ENCODE measurements around the gene ADAT2. TPM values are rescaled to one million over a fixed set of nuclear protein-coding genes. Genes with fewer than 3 reads are reported as not detected.
A peak's percentile ranks its signal among the peaks of the same experiment; 100 is the strongest.

The ADAT2 gene
- polyA plus RNA-seq, 1 donor, result 32.2 TPM

DNA sequence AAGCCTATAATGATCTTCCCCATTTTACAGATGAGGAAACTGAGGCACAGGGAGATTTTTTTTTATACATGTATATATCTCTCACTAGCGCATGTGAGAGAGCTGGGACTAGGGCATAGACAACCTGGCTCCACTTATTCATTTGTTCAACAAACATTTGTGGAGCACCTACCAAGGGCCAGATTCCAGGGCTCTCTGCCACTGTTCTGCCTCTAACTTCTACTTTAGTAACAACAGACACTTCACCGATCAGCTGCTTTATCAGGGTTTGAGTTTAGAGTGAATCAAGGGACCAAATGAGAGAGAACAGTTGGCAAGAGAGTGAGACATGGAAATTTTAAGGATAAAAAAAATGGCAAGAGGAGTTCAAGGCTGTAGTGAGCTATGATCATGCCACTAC lies 7.4 kb downstream of the ADAT2 start:
- no peak overlapping the region for H3K4me3 ChIP-seq (ENCODE audit: low read length)
- no peaks in the 10 kb centered on the region for H3K9me3 ChIP-seq (ENCODE audit: control insufficient read depth, low read depth, low read length)
- H3K36me3 ChIP-seq (ENCODE audit: control insufficient read depth, insufficient read depth, low read length), result peaks cover 8% of the 10 kb centered on the region
- H3K27me3 ChIP-seq (ENCODE audit: control insufficient read depth, insufficient read depth, low read length), result no peaks in the 10 kb centered on the region
- H3K4me1 ChIP-seq (ENCODE audit: control insufficient read depth, insufficient read depth, low read length), result no peaks in the 10 kb centered on the region
- H3K27ac ChIP-seq (ENCODE audit: low read length), result no peak overlapping the region
- DNase-seq, result no peak
- no CpG with 5 or more reads among the region's 2 CpGs for WGBS (ENCODE audit: insufficient coverage, low lambda C conversion rate)

GRCh38 chr6:143441680-143442545 lies 8.6 kb downstream of the ADAT2 start:
- Histone ChIP-seq H3K4me3 (ENCODE audit: low read length) (no peak overlapping the region), H3K4me1 (ENCODE audit: control insufficient read depth, insufficient read depth, low read length) (no peaks in the 10 kb centered on the region), H3K36me3 (ENCODE audit: control insufficient read depth, insufficient read depth, low read length) (peaks cover 8% of the 10 kb centered on the region), H3K27me3 (ENCODE audit: control insufficient read depth, insufficient read depth, low read length) (no peaks in the 10 kb centered on the region), H3K27ac (ENCODE audit: low read length) (no peak overlapping the region), H3K9me3 (ENCODE audit: control insufficient read depth, low read depth, low read length) (no peaks in the 10 kb centered on the region)
- DNase-seq, result no peak
- WGBS (ENCODE audit: insufficient coverage, low lambda C conversion rate), result 100% methylated on average over 2 of the region's 8 CpGs

DNA sequence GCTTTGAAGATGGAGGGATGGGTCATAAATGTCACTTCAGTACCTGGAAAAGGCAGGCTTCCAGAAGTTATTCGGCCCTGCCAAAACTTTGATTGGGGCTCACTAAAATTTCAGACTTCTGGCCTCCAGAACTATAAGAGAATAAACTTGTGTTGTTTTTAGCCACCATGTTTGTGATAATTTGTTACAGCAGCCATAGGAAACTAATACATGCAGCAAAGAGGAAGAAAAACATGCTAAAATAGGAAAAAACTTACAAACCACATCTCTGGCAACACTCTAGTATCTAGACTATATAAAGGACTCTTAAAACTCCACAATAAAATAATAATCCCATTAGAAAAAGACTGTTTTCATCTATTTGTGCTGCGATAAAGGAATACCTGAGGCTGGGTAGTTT lies 9.5 kb downstream of the ADAT2 start:
- 100% methylated on average over 1 of the region's 2 CpGs for WGBS (ENCODE audit: insufficient coverage, low lambda C conversion rate)
- no peak for DNase-seq
- Histone ChIP-seq H3K9me3 (ENCODE audit: control insufficient read depth, low read depth, low read length) (no peaks in the 10 kb centered on the region), H3K36me3 (ENCODE audit: control insufficient read depth, insufficient read depth, low read length) (peaks cover 14% of the 10 kb centered on the region), H3K27ac (ENCODE audit: low read length) (no peak overlapping the region), H3K4me1 (ENCODE audit: control insufficient read depth, insufficient read depth, low read length) (no peaks in the 10 kb centered on the region), H3K27me3 (ENCODE audit: control insufficient read depth, insufficient read depth, low read length) (no peaks in the 10 kb centered on the region), H3K4me3 (ENCODE audit: low read length) (no peak overlapping the region)

DNA sequence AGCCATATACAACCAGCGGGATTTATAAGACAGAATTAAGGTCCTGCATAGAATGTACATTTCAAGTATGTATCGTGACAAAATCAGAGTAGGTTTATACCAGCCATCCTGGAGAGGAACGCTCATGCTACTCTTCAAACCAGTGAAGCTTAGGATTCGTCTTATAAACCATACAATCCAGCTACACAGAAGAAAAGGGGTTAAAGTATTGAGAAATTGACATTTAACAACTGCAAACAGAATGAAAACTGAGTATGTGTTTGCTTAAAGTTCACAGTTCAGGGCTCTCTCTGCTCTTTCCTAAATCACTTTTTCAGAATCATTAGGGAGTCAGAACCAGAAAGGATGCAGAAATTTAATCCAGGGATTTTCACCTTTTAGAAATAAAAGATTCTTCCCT lies 17.9 kb downstream of the ADAT2 start:
- H3K27ac ChIP-seq (ENCODE audit: low read length), result no peak overlapping the region

GRCh38 chr6:143431226-143431625 lies 19.3 kb downstream of the ADAT2 start:
- peaks cover 3% of the 10 kb centered on the region for H3K36me3 ChIP-seq (ENCODE audit: control insufficient read depth, insufficient read depth, low read length)
- no peaks in the 10 kb centered on the region for H3K9me3 ChIP-seq (ENCODE audit: control insufficient read depth, low read depth, low read length)
- no peak overlapping the region for H3K4me3 ChIP-seq (ENCODE audit: low read length)
- no peaks in the 10 kb centered on the region for H3K4me1 ChIP-seq (ENCODE audit: control insufficient read depth, insufficient read depth, low read length)
- no CpG with 5 or more reads among the region's 1 CpG for WGBS (ENCODE audit: insufficient coverage, low lambda C conversion rate)
- no peak overlapping the region for H3K27ac ChIP-seq (ENCODE audit: low read length)
- H3K27me3 ChIP-seq (ENCODE audit: control insufficient read depth, insufficient read depth, low read length), result no peaks in the 10 kb centered on the region
- DNase-seq, result no peak

More for the DNA sequence above, 17.9 kb downstream of the ADAT2 start:
- H3K27me3 ChIP-seq (ENCODE audit: control insufficient read depth, insufficient read depth, low read length), result no peaks in the 10 kb centered on the region
- no peaks in the 10 kb centered on the region for H3K4me1 ChIP-seq (ENCODE audit: control insufficient read depth, insufficient read depth, low read length)
- H3K4me3 ChIP-seq (ENCODE audit: low read length), result no peak overlapping the region
- DNase-seq, result no peak
- peaks cover 7% of the 10 kb centered on the region for H3K36me3 ChIP-seq (ENCODE audit: control insufficient read depth, insufficient read depth, low read length)
- no peaks in the 10 kb centered on the region for H3K9me3 ChIP-seq (ENCODE audit: control insufficient read depth, low read depth, low read length)
- WGBS (ENCODE audit: insufficient coverage, low lambda C conversion rate), result no CpG with 5 or more reads among the region's 4 CpGs

DNA sequence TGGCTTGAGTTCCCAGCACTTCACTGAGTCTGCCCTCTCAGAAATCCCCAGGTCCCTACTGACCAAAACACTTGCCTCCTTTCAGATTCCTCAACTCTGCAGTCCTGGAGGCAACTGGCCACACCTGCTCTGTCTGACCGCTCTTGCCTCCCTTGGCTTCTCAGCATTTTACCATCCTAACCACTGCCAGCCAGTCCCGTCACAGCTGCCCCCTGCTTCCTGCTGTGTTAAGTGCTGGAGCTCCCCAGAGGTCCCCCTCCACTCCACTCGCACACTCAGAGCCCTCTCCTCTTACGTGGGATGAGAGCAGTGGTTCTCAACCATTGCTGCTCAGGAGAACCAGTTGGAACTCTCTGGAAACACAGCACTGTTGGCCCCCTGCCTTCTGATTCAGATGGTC lies 20.5 kb downstream of the ADAT2 start:
- H3K4me3 ChIP-seq (ENCODE audit: low read length), result no peak overlapping the region
- H3K9me3 ChIP-seq (ENCODE audit: control insufficient read depth, low read depth, low read length), result no peaks in the 10 kb centered on the region
- no peaks in the 10 kb centered on the region for H3K4me1 ChIP-seq (ENCODE audit: control insufficient read depth, insufficient read depth, low read length)
- H3K36me3 ChIP-seq (ENCODE audit: control insufficient read depth, insufficient read depth, low read length), result no peaks in the 10 kb centered on the region
- no peak overlapping the region for H3K27ac ChIP-seq (ENCODE audit: low read length)
- WGBS (ENCODE audit: insufficient coverage, low lambda C conversion rate), result no CpG with 5 or more reads among the region's 4 CpGs
- DNase-seq, result no peak
- H3K27me3 ChIP-seq (ENCODE audit: control insufficient read depth, insufficient read depth, low read length), result no peaks in the 10 kb centered on the region

DNA sequence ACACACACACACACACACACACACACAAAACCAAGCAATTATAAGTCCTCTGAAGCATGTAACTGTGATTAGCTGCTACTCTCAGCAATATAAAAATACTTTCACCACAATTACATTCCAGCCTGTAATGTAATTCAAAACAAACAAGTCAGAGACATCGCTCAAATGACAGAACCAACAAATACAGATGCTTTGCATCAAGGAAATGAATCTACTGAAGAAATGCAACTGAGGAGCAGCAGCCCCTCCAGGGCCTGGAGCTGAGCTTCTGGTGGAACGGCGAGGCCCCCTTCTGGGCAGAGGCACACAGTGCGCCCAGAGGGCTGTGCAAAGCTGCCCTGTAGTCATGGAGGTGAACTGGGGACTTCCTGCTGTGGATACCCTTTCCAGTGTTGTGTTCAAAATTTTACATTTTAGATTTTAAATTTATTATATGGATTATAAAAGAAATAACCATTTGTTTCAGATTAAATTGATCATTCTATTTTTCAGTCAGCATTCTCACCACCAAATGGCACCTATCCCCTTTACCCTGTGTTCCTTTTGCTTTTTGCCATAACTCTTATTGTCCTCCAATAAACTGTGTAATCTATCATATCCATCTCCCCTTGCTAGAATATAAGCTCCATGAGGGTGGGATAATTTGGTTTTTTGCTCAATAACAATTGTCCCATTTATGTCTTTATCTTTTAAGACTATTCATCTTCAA lies 23.2 kb downstream of the ADAT2 start:
- H3K27me3 ChIP-seq (ENCODE audit: control insufficient read depth, insufficient read depth, low read length), result no peaks in the 10 kb centered on the region
- H3K36me3 ChIP-seq (ENCODE audit: control insufficient read depth, insufficient read depth, low read length), result no peaks in the 10 kb centered on the region
- no peaks in the 10 kb centered on the region for H3K9me3 ChIP-seq (ENCODE audit: control insufficient read depth, low read depth, low read length)
- WGBS (ENCODE audit: insufficient coverage, low lambda C conversion rate), result no CpG with 5 or more reads among the region's 4 CpGs
- peak; percentile 65 to 70 for DNase-seq
- no peak overlapping the region for H3K4me3 ChIP-seq (ENCODE audit: low read length)
- H3K27ac ChIP-seq (ENCODE audit: low read length), result no peak overlapping the region
- no peaks in the 10 kb centered on the region for H3K4me1 ChIP-seq (ENCODE audit: control insufficient read depth, insufficient read depth, low read length)

DNA sequence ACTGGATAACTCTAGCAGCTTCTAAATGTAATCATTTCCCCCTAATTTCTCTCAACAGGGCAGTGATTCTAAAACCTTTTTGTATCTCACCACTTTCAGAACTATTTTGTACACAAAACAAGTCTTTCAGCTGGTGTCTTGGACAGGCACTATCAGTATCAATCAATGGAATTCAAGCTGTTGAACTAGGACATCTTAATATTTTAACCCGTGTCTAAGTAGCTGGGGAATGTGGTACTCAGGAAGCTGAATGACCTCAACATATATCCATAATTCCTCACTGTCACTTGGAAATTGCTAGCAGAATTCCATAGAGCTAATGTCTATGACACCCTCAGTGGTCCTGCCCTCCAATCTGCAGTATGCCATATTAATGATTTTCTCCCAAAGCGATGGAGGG lies 24.5 kb downstream of the ADAT2 start:
- H3K4me3 ChIP-seq (ENCODE audit: low read length), result no peak overlapping the region
- no peaks in the 10 kb centered on the region for H3K36me3 ChIP-seq (ENCODE audit: control insufficient read depth, insufficient read depth, low read length)
- no peak overlapping the region for H3K27ac ChIP-seq (ENCODE audit: low read length)
- no CpG with 5 or more reads among the region's 2 CpGs for WGBS (ENCODE audit: insufficient coverage, low lambda C conversion rate)
- DNase-seq, result no peak
- H3K4me1 ChIP-seq (ENCODE audit: control insufficient read depth, insufficient read depth, low read length), result no peaks in the 10 kb centered on the region
- no peaks in the 10 kb centered on the region for H3K27me3 ChIP-seq (ENCODE audit: control insufficient read depth, insufficient read depth, low read length)
- H3K9me3 ChIP-seq (ENCODE audit: control insufficient read depth, low read depth, low read length), result no peaks in the 10 kb centered on the region

DNA sequence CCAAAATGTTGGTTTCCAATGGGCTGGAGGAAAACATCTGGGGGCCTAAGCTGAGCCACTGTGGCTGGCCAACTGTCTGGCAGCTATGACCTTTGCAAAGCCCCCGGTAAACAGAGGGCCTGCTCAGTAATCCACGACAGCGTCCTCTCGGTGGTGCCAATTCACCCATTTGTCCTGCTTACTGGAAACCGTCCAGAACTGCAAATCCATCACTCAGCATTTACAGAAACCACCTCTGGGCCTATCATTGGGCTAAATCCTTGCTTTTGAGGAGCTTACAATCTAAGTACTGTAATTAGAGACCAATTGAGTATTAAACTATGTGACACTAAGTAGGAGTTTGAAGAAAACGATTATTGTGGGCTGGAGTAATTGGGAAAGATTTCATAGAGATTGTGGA lies 31.0 kb downstream of the ADAT2 start:
- Histone ChIP-seq H3K9me3 (ENCODE audit: control insufficient read depth, low read depth, low read length) (no peaks in the 10 kb centered on the region), H3K27ac (ENCODE audit: low read length) (no peak overlapping the region), H3K4me3 (ENCODE audit: low read length) (no peak overlapping the region), H3K36me3 (ENCODE audit: control insufficient read depth, insufficient read depth, low read length) (no peaks in the 10 kb centered on the region), H3K27me3 (ENCODE audit: control insufficient read depth, insufficient read depth, low read length) (no peaks in the 10 kb centered on the region), H3K4me1 (ENCODE audit: control insufficient read depth, insufficient read depth, low read length) (no peaks in the 10 kb centered on the region)
- DNase-seq, result no peak
- WGBS (ENCODE audit: insufficient coverage, low lambda C conversion rate), result 100% methylated on average over 1 of the region's 6 CpGs

- Histone ChIP-seq H3K27ac (ENCODE audit: low read length) (no peak overlapping the region), H3K27me3 (ENCODE audit: control insufficient read depth, insufficient read depth, low read length) (no peaks in the 10 kb centered on the region), H3K4me1 (ENCODE audit: control insufficient read depth, insufficient read depth, low read length) (peaks cover 5% of the 10 kb centered on the region), H3K4me3 (ENCODE audit: low read length) (no peak overlapping the region), H3K9me3 (ENCODE audit: control insufficient read depth, low read depth, low read length) (no peaks in the 10 kb centered on the region), H3K36me3 (ENCODE audit: control insufficient read depth, insufficient read depth, low read length) (no peaks in the 10 kb centered on the region)
- DNase-seq, result no peak
- WGBS (ENCODE audit: insufficient coverage, low lambda C conversion rate), result no CpG with 5 or more reads among the region's 3 CpGs
Measured at GRCh38 chr6:143414769-143415168, 35.7 kb downstream of the ADAT2 start.

Measured in large intestine (tissue), 3 donors.